K562 (cell line): ENCODE measurements around the gene HNRNPU. TPM values are rescaled to one million over a fixed set of nuclear protein-coding genes. Genes with fewer than 3 reads are reported as not detected.

ENCODE experiments used
- ATAC-seq: fragments of 200-7000 bp; cut with Tn5 transposase; 3 replicates; pipeline ENCODE4 v1.9.1; 2020; ENCODE audit warnings: moderate library complexity
- BruUV-seq: library from RNA; stranded (reverse); fragments of 400-500 nt; replicated peaks from 2 replicates; lab custom pipeline; 2021; lab: Mats Ljungman, UMichigan
- CTCF ChIA-PET: fragments of 300-600 bp; formaldehyde crosslinking; extraction: SDS; loops from one replicate; lab custom pipeline; 2021; ENCODE audit warnings: low intra/inter-chr PET ratio; lab: Yijun Ruan, JAX
- POLR2A ChIA-PET: fragments of 300-600, 350-650 bp; sonication (Branson Sonifier 250); formaldehyde crosslinking; extraction: SDS; loops from one replicate; lab custom pipeline; 2021; ENCODE audit warnings: antibody characterized with exemption, inconsistent platforms; lab: Yijun Ruan, JAX
- DNase-seq, 4 experiments: peaks; one replicate each; pipeline versions ENCODE4 v3.0.0 to v3.0.0-alpha.2; 2011 to 2018; ENCODE audit warnings: low spot score in 3 of 4, mixed read lengths in 3 of 4; ENCODE audit errors: extremely low read depth in 1 of 4
- FAIRE-seq: peaks from 2 replicates; lab custom pipeline; 2011; peaks lifted over from hg19 to GRCh38; lab: Jason Lieb, UNC
- H2AFZ ChIP-seq: 2 replicates; pipeline ENCODE4 v1.6.0; 2011; ENCODE audit warnings: low read depth, low read length, control low read depth, inconsistent platforms
- H3K27ac ChIP-seq: fragments of 200-600 bp; 3 replicates; pipeline ENCODE4 v1.8.0; 2011; ENCODE audit warnings: low read depth, mild to moderate bottlenecking, control low read depth, inconsistent platforms, low read length, moderate library complexity, mixed read lengths; ENCODE audit errors: extremely low read depth
- H3K27me3 ChIP-seq, 2 experiments: fragments of 300-600 bp in 1 of 2; 2 replicates in 1 of 2; 3 replicates in 1 of 2; pipeline versions ENCODE4 v1.6.0 to v1.8.0; 2011; ENCODE audit warnings: inconsistent platforms in 2 of 2, low read length in 2 of 2, mild to moderate bottlenecking in 1 of 2, mixed read lengths in 1 of 2, moderate library complexity in 1 of 2; ENCODE audit not compliant: control insufficient read depth in 2 of 2, insufficient read depth in 2 of 2
- H3K36me3 ChIP-seq: fragments of 300-600 bp; 3 replicates; pipeline ENCODE4 v1.8.0; 2011; ENCODE audit warnings: mild to moderate bottlenecking, low read length, inconsistent platforms; ENCODE audit not compliant: control insufficient read depth, insufficient read depth
- H3K4me1 ChIP-seq, 2 experiments: fragments of 200-600 bp in 1 of 2; replicated peaks in 1 of 2; 2 replicates in 1 of 2; 3 replicates in 1 of 2; pipeline versions ENCODE4 v1.5.1 to v1.8.0; 2011; ENCODE audit warnings: inconsistent platforms in 2 of 2, low read length in 2 of 2, mild to moderate bottlenecking in 1 of 2, mixed read lengths in 1 of 2, moderate library complexity in 1 of 2; ENCODE audit not compliant: control insufficient read depth in 2 of 2, insufficient read depth in 2 of 2
- H3K4me2 ChIP-seq: 2 replicates; pipeline ENCODE4 v1.6.1; 2011; ENCODE audit warnings: low read length, control low read depth, inconsistent platforms, mixed read lengths; ENCODE audit not compliant: insufficient read depth
- H3K4me3 ChIP-seq: fragments of 200-600 bp; sonication (generic), shearing (Covaris generic); 2 replicates; pipeline ENCODE4 v1.5.1; 2016; ENCODE audit warnings: control low read depth, inconsistent platforms
- H3K79me2 ChIP-seq: fragments of 200-600 bp; 3 replicates; pipeline ENCODE4 v1.8.0; 2011; ENCODE audit warnings: low read length, inconsistent platforms; ENCODE audit not compliant: control insufficient read depth, insufficient read depth
- H3K9ac ChIP-seq, 2 experiments: 2 replicates each; pipeline versions ENCODE4 v1.6.0 to v1.6.1; 2011; ENCODE audit warnings: low read depth in 2 of 2, low read length in 2 of 2, control low read depth in 1 of 2, inconsistent platforms in 1 of 2, mild to moderate bottlenecking in 1 of 2, mixed read lengths in 1 of 2; ENCODE audit not compliant: insufficient read depth in 1 of 2
- H3K9me1 ChIP-seq: one replicate; pipeline ENCODE4 v1.6.0; 2011; ENCODE audit warnings: inconsistent platforms, mild to moderate bottlenecking, low read length, moderate library complexity; ENCODE audit not compliant: control insufficient read depth, insufficient read depth
- H3K9me3 ChIP-seq: replicated peaks from 2 replicates; pipeline ENCODE4 v1.5.1; 2011; ENCODE audit warnings: low read depth, low read length, inconsistent platforms; ENCODE audit not compliant: control insufficient read depth, insufficient read depth
- H4K20me1 ChIP-seq: replicated peaks from 2 replicates; pipeline ENCODE4 v1.6.1; 2011; ENCODE audit warnings: low read length, inconsistent platforms, mixed read lengths; ENCODE audit not compliant: control insufficient read depth, insufficient read depth
- BCOR ChIP-seq: fragments of 450-650 bp; IDR thresholded peaks from 2 replicates; pipeline ENCODE4 v1.6.1; 2016
- ZNF239 ChIP-seq: fragments of 250-450 bp; sonication (Bioruptor Pico); IDR thresholded peaks from 2 replicates; pipeline ENCODE4 v1.4.0; 2020; ENCODE audit warnings: mild to moderate bottlenecking
- in situ Hi-C: fragments of 300-500 bp; cut with MboI; formaldehyde crosslinking; loops from 4 replicates; pipeline ENCODE4 v1.15.0; 2018; ENCODE audit warnings: inconsistent platforms, mixed read lengths
- intact Hi-C: fragments of 100-400 bp; cut with micrococcal nuclease; formaldehyde crosslinking; loops from 2 replicates; pipeline ENCODE4 v1.14.2; 2022
- polyA plus RNA-seq, 8 experiments: library from polyadenylated mRNA; depleted of rRNA in 4 of 8; stranded (reverse) in 5 of 8; unstranded in 3 of 8; fragments of >200 nt; fragmentation: Nextera tagmentation in 2 of 8; fragmentation: Illumina TruSeq in 1 of 8; extraction: Ambion mirVana in 2 of 8; extraction: Trizol in 1 of 8; gene quantifications; 2 replicates each; pipeline versions ENCODE4 v1.2.1 to v1.2.3, GENCODE V29; 2011 to 2014; ENCODE audit warnings: inconsistent platforms in 1 of 8, missing spikeins in 1 of 8
- total RNA-seq, 7 experiments: library from RNA; depleted of rRNA in 6 of 7; stranded (reverse); fragments of >200 nt in 6 of 7; fragmentation: Illumina TruSeq in 2 of 7; extraction: Trizol in 2 of 7; gene quantifications; 2 replicates each; pipeline versions ENCODE4 v1.2.1 to v1.2.3, GENCODE V29; 2011 to 2021; ENCODE audit warnings: low replicate concordance in 1 of 7
- TF ChIP-seq, protein P1 (sequence below): fragments of 250-450 bp; sonication (Bioruptor Pico); IDR thresholded peaks from 2 replicates; pipeline ENCODE4 v1.4.0; 2020; ENCODE audit warnings: mild to moderate bottlenecking, moderate library complexity
- TF ChIP-seq, protein P2 (sequence below), 3 experiments: fragments of 200-800 bp in 1 of 3; sonication (Bioruptor generic) in 1 of 3; sonication (generic) in 1 of 3; formaldehyde crosslinking in 1 of 3; IDR thresholded peaks; 2 replicates each; pipeline versions ENCODE4 v1.6.1 to v1.8.0; 2016 to 2022; ENCODE audit warnings: mild to moderate bottlenecking in 2 of 3, missing compliant biosample characterization in 2 of 3, missing genetic modification characterization in 2 of 3, missing genetic modification reagents in 1 of 3
- TF ChIP-seq, protein P3 (sequence below): IDR thresholded peaks from 2 replicates; pipeline ENCODE4 v1.6.1; 2016; ENCODE audit warnings: missing genetic modification characterization, missing compliant biosample characterization

The HNRNPU gene
- total and polyA plus RNA-seq, 9 of the 15 experiments (the other 6 are each of a cell fraction or from before 2014, with no cell fraction given): 159 to 777 (median 577) TPM

DNA sequence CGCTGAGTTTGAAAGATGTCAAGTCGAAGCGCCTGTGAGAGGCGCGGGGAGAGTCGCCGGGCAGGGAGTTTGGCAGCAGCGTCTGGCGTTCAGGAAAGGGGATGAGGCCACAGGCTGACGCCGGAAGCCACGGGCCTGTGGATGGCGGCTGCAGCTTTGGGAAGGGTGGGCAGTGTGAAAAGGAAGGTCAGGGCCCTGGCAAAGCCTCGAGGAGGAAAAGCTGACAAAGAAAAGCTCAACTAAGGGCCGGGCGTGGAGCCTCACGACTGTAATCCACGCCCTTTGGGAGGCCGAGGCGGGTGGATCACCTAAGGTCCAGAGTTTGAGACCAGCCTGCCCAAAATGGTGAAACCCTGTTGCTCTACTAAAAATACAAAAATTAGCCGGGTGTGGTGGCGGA lies 54.1 kb downstream of the HNRNPU start (continued):
- TF ChIP-seq, protein P1, sequence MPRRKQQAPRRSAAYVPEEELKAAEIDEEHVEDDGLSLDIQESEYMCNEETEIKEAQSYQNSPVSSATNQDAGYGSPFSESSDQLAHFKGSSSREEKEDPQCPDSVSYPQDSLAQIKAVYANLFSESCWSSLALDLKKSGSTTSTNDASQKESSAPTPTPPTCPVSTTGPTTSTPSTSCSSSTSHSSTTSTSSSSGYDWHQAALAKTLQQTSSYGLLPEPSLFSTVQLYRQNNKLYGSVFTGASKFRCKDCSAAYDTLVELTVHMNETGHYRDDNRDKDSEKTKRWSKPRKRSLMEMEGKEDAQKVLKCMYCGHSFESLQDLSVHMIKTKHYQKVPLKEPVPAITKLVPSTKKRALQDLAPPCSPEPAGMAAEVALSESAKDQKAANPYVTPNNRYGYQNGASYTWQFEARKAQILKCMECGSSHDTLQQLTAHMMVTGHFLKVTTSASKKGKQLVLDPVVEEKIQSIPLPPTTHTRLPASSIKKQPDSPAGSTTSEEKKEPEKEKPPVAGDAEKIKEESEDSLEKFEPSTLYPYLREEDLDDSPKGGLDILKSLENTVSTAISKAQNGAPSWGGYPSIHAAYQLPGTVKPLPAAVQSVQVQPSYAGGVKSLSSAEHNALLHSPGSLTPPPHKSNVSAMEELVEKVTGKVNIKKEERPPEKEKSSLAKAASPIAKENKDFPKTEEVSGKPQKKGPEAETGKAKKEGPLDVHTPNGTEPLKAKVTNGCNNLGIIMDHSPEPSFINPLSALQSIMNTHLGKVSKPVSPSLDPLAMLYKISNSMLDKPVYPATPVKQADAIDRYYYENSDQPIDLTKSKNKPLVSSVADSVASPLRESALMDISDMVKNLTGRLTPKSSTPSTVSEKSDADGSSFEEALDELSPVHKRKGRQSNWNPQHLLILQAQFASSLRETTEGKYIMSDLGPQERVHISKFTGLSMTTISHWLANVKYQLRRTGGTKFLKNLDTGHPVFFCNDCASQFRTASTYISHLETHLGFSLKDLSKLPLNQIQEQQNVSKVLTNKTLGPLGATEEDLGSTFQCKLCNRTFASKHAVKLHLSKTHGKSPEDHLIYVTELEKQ: no peak
- no peak for TF ChIP-seq BCOR
- TF ChIP-seq, protein P2, sequence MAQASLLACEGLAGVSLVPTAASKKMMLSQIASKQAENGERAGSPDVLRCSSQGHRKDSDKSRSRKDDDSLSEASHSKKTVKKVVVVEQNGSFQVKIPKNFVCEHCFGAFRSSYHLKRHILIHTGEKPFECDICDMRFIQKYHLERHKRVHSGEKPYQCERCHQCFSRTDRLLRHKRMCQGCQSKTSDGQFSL (CRISPR knock-in tag; IDR thresholded peaks at IDR 0.05): no peak
- TF ChIP-seq, protein P2 (tag; IDR thresholded peaks at IDR 0.05): no peak

DNA sequence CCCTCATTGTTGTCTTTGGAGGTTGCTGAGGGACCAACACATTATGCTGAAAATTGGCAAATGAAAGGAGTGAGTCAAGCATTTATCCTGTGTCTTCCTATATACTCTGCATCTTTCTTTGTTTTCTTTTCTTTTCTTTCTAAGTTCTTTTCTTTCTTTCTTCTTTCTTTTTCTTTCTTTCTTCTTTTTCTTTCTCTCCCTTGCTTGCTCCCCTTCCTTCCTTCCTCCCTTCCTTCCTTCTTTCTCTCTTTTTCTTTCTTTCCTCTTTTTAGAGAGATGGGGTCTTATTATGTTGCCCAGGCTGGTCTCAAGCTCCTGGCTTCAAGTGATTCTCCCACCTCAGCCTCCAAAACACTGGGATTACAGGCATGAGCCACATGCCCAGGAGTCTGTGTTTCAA lies 57.2 kb downstream of the HNRNPU start:
- H3K4me1 ChIP-seq: peaks cover 0 to 4% of the 10 kb centered on the region in 2 experiments; a peak in 1 of 5 replicates
- no peak for DNase-seq
- ATAC-seq: no peak
- no peak overlapping the region for H3K4me3 ChIP-seq
- no peaks in the 10 kb centered on the region for H3K79me2 ChIP-seq
- ChIA-PET CTCF (interaction anchor here (0.6 kb wide), 1 partner anchor 203 kb away, joined by 3 read pairs; no protein-coding TSS in a partner anchor), POLR2A (interaction anchor here (0.7 kb wide), 1 partner anchor 90 kb away, joined by 3 read pairs; no protein-coding TSS in a partner anchor)
- H4K20me1 ChIP-seq: no peaks in the 10 kb centered on the region
- intact Hi-C loops: no loop called here
- no TSS peak for BruUV-seq
- no peak for FAIRE-seq
- H3K27me3 ChIP-seq: peaks cover 40 to 57% of the 10 kb centered on the region in 2 experiments
- in situ Hi-C loops: no loop called here
- H3K36me3 ChIP-seq: no peaks in the 10 kb centered on the region
- no peak overlapping the region for H3K27ac ChIP-seq
- no peak overlapping the region for H3K4me2 ChIP-seq
- no peaks in the 10 kb centered on the region for H3K9me1 ChIP-seq
- H3K9me3 ChIP-seq: no peaks in the 10 kb centered on the region
- H2AFZ ChIP-seq: no peak overlapping the region
- no peak overlapping the region for H3K9ac ChIP-seq
- TF ChIP-seq ZNF239 (CRISPR knock-in tag): no peak
- TF ChIP-seq, protein P3, sequence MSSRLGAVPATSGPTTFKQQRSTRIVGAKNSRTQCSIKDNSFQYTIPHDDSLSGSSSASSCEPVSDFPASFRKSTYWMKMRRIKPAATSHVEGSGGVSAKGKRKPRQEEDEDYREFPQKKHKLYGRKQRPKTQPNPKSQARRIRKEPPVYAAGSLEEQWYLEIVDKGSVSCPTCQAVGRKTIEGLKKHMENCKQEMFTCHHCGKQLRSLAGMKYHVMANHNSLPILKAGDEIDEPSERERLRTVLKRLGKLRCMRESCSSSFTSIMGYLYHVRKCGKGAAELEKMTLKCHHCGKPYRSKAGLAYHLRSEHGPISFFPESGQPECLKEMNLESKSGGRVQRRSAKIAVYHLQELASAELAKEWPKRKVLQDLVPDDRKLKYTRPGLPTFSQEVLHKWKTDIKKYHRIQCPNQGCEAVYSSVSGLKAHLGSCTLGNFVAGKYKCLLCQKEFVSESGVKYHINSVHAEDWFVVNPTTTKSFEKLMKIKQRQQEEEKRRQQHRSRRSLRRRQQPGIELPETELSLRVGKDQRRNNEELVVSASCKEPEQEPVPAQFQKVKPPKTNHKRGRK: peak; percentile 93
